ENCODE measurements around the gene MCM9.
"Not testable (repeated sequence)": the region's sequence is repeated elsewhere in the genome, so short reads cannot be mapped to it uniquely, and the experiment has no call there.

Gene MCM9

DNA sequence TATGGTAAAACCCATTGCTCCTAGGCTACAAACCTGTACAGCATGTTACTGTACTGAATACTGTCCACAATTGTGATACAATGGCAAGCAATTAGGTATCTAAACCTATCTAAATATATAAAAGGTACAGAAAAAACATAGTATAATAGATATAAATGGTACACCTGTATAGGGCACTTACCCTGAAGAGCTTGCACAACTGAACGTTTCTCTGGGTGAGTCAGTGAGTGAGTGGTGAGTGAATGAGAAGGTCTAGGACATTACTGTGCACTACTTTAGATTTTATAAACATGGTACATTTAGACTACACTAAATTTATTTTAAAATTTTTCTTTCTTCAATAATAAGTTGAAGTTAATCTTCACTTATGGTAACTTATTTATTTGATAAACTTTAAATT lies 163.7 kb downstream of the MCM9 start:
- TF ChIP-seq, protein P1, sequence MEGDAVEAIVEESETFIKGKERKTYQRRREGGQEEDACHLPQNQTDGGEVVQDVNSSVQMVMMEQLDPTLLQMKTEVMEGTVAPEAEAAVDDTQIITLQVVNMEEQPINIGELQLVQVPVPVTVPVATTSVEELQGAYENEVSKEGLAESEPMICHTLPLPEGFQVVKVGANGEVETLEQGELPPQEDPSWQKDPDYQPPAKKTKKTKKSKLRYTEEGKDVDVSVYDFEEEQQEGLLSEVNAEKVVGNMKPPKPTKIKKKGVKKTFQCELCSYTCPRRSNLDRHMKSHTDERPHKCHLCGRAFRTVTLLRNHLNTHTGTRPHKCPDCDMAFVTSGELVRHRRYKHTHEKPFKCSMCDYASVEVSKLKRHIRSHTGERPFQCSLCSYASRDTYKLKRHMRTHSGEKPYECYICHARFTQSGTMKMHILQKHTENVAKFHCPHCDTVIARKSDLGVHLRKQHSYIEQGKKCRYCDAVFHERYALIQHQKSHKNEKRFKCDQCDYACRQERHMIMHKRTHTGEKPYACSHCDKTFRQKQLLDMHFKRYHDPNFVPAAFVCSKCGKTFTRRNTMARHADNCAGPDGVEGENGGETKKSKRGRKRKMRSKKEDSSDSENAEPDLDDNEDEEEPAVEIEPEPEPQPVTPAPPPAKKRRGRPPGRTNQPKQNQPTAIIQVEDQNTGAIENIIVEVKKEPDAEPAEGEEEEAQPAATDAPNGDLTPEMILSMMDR (IDR thresholded peaks at IDR 0.05; ENCODE audit: insufficient read depth, missing control alignments): no peak
- FAIRE-seq (no peak), DNase-seq (ENCODE audit: insufficient read length, low spot score) (no peak)

DNA sequence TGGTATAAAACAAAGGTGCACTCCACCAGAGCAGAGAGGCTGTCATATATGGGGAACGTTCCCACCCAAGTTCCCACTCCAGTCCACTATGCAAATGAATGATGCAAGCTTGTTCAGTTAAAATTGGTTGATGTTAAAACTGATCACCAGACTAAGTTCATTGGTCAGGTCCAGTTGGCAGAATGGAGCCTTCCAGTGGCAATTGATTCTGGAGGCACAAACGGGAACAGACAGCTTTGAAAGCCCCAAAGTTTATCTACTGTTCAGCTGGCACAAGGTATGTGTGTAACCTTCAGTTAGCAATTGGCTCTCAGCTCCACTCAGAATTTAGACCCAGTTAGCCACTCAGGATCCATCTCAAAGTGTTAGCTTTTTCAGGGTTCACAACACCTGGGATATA lies 164.1 kb downstream of the MCM9 start:
- TF ChIP-seq, protein P1 (IDR thresholded peaks at IDR 0.05; ENCODE audit: insufficient read depth, missing control alignments): no peak
- DNase-seq (ENCODE audit: insufficient read length, low spot score) (no peak), FAIRE-seq (no peak)

DNA sequence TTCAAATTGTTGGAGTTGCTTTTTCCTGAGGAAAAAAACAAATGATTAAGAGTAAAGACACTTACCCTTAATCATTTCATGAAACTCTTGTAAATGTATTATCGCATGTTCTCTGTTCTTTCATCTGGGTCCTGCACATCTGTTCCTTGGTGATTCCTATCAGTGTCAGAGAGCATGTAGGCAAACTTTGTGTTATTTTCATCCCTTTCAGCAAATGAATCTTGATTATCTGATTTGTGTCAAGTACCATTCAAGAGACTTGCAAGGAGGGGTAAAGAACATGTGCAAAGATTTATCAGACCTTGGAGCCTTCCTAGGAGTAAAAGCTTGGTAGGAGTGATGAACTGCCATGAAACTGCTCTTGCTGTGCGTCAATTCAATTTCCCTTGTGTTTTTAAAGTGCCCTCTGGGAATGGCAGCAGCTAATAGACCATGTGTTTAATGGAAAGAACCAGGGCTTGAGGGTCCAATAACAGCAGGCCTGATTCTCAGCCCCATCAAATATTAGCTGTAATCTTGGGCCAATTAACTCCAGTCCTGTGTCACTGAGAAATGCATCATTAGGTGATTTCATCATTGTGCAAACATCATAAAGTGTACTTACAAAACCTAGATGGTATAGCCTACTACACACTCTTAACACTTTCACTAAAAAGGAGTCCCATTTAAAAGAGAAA lies 164.7 kb downstream of the MCM9 start:
- FAIRE-seq (no peak), DNase-seq (ENCODE audit: insufficient read length, low spot score) (no peak)
- TF ChIP-seq, protein P1 (IDR thresholded peaks at IDR 0.05; ENCODE audit: insufficient read depth, missing control alignments): no peak

DNA sequence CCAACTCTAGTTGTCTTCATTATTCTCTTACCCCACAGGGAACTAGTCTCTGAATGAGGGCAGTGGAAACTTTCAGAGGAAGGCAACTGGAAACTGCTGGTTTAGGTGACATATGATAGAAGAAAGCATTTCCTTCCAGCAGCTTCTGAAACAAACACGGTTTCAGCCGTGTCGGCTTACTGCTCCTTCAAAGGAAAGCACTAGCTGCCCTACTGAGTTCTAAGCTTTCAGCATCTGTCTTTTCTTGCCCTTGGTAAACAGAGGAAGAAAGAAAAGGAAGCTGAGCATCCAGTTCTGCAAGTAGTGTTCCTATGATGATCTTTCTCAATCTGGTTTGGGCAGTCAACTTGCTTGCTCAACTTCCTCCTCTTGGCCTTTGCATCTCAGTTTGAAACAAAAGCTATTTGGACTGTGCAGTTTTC lies 166.0 kb downstream of the MCM9 start:
- FAIRE-seq: no peak
- TF ChIP-seq, protein P1 (IDR thresholded peaks at IDR 0.05; ENCODE audit: insufficient read depth, missing control alignments): no peak
- DNase-seq (ENCODE audit: insufficient read length, low spot score): no peak

DNA sequence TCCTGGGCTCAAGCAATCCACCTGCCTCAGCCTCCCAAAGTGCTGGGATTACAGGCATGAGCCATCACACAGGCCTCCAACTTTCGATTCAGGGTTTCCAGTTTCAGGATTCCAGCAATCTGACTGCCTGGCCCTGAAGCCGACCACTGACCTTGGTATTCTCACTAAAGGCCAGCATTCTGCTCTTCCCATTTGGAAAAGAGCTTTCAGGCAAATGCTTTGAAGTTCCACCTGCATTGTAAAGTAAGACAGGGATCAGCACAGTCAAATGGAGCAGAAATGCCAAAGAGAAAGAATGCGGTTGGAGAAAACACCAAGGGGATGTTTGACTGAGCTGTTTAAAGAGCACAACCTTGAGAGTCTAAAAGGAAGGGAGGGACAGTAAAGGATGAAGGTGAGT lies 166.5 kb downstream of the MCM9 start:
- FAIRE-seq (no peak), DNase-seq (ENCODE audit: insufficient read length, low spot score) (no peak)
- TF ChIP-seq, protein P1 (IDR thresholded peaks at IDR 0.05; ENCODE audit: insufficient read depth, missing control alignments): no peak

DNA sequence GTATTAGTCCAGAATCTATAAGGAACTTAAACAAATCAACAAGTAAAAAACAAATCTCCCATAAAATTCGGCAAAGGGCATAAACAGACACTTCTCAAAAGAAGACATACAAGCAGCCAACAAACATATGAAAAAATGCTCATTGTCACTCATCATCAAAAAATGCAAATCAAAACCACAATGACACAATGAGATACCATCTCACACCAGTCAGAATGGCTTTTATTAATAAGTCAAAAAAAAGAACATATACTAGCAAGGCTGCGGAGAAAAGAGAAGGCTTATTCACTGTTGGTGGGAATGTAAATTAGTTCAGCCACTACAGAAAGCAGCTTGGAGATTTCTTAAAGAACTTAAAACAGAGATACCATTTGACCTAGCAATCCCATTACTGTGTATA lies 169.6 kb downstream of the MCM9 start:
- FAIRE-seq; DNase-seq (ENCODE audit: insufficient read length, low spot score): not testable (repeated sequence)

DNA sequence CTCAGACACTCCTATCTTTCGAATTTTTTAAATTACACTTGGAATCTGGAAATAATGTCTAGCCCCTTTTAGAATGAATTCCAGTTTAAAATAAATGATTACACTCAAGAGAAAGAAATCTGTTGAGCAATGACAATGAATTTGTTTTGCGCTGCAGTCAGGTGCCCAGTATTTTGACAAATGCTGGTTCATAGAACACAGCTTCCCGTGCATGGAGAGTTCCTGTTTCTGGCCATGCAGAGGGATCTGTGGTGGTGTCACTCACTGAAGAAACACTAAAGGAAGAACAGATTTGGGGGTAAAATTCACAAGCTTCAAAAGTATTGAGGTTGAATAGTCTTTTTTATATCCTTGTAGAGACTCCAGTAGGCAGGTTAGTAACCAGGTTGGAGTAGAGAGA lies 170.2 kb downstream of the MCM9 start:
- DNase-seq (ENCODE audit: insufficient read length, low spot score) (no peak), FAIRE-seq (no peak)
- TF ChIP-seq, protein P1 (IDR thresholded peaks at IDR 0.05; ENCODE audit: insufficient read depth, missing control alignments): no peak

Measured in D721Med (cell line).